Urinary bladder (tissue), 4 donors: ENCODE measurements around the gene KMT2B. TPM values are rescaled to one million over a fixed set of nuclear protein-coding genes. Genes with fewer than 3 reads are reported as not detected.
"Not testable (repeated sequence)": the region's sequence is repeated elsewhere in the genome, so short reads cannot be mapped to it uniquely, and the experiment has no call there.

ENCODE experiments used
- DNase-seq: peaks from one replicate; pipeline ENCODE4 v3.0.0-alpha.2; 2015; ENCODE audit errors: extremely low spot score
- H3K27ac ChIP-seq: one replicate; pipeline ENCODE4 v1.5.1; 2013; ENCODE audit warnings: low read depth, mild to moderate bottlenecking, moderate library complexity
- H3K36me3 ChIP-seq: one replicate; pipeline ENCODE4 v1.6.1; 2013; ENCODE audit warnings: mild to moderate bottlenecking, moderate library complexity; ENCODE audit not compliant: insufficient read depth
- H3K4me1 ChIP-seq: one replicate; pipeline ENCODE4 v1.6.1; 2013; ENCODE audit warnings: mild to moderate bottlenecking, moderate library complexity; ENCODE audit not compliant: insufficient read depth
- H3K4me3 ChIP-seq: one replicate; pipeline ENCODE4 v1.5.1; 2013; ENCODE audit warnings: low read depth, low read length
- WGBS: extraction: QIAGEN DNeasy Blood & Tissue Kit; methylation state at CpG from one replicate; pipeline ENCODE4 v1.1.7; 2013; 5-methylcytosine and 5-hydroxymethylcytosine counted together
- polyA plus RNA-seq: library from polyadenylated mRNA; stranded (reverse); fragments of 200-250 nt; gene quantifications from one replicate; pipeline ENCODE4 v1.2.3, GENCODE V29; 2013
- total RNA-seq: library from RNA; depleted of rRNA; stranded (reverse); fragments of >200 nt; gene quantifications from one replicate; pipeline ENCODE4 v1.2.3, GENCODE V29; 2014
- donor health status: healthy with polysubstance abuse.
- donor health status: healthy.

Gene KMT2B, protein sequence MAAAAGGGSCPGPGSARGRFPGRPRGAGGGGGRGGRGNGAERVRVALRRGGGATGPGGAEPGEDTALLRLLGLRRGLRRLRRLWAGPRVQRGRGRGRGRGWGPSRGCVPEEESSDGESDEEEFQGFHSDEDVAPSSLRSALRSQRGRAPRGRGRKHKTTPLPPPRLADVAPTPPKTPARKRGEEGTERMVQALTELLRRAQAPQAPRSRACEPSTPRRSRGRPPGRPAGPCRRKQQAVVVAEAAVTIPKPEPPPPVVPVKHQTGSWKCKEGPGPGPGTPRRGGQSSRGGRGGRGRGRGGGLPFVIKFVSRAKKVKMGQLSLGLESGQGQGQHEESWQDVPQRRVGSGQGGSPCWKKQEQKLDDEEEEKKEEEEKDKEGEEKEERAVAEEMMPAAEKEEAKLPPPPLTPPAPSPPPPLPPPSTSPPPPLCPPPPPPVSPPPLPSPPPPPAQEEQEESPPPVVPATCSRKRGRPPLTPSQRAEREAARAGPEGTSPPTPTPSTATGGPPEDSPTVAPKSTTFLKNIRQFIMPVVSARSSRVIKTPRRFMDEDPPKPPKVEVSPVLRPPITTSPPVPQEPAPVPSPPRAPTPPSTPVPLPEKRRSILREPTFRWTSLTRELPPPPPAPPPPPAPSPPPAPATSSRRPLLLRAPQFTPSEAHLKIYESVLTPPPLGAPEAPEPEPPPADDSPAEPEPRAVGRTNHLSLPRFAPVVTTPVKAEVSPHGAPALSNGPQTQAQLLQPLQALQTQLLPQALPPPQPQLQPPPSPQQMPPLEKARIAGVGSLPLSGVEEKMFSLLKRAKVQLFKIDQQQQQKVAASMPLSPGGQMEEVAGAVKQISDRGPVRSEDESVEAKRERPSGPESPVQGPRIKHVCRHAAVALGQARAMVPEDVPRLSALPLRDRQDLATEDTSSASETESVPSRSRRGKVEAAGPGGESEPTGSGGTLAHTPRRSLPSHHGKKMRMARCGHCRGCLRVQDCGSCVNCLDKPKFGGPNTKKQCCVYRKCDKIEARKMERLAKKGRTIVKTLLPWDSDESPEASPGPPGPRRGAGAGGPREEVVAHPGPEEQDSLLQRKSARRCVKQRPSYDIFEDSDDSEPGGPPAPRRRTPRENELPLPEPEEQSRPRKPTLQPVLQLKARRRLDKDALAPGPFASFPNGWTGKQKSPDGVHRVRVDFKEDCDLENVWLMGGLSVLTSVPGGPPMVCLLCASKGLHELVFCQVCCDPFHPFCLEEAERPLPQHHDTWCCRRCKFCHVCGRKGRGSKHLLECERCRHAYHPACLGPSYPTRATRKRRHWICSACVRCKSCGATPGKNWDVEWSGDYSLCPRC (N-terminal part only)
- 7.1 TPM for total RNA-seq
- polyA plus RNA-seq: 25.9 TPM

DNA sequence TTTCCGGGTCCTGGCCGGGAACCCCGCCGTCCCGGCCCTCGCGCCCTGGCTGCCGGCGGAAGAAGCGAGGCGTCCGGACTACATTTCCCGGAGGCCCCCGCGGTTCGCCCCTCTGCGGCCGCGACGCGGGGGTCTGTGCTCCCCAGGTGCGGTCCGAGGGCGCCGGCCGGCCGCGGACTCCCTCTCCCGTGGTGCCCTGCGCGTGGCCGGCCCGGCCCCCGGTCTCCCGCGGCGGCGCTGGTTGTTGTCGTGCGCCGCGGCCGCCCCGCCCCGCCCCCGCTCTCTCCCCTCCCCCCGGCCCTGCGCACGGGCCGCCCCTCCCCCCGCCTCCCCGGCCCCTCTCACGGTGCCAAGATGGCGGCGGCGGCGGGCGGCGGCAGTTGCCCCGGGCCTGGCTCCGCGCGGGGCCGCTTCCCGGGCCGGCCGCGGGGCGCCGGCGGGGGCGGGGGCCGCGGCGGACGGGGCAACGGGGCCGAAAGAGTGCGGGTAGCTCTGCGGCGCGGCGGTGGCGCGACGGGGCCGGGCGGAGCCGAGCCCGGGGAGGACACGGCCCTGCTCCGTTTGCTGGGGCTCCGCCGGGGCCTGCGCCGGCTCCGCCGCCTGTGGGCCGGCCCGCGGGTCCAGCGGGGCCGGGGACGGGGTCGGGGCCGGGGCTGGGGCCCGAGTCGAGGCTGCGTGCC, at the start of gene KMT2B:
Gene KMT2B, plus strand, starts transcription at position 339 of the 680 bp plus-strand sequence. Its CDS starts 16 bp downstream, at position 355.
- Histone ChIP-seq H3K36me3 (no peaks in the 10 kb centered on the region), H3K4me3 (peak within 1 kb of the TSS; percentile 94), H3K27ac (peak within 1 kb of the TSS; percentile 41), H3K4me1 (no peaks in the 10 kb centered on the region)
- under 1% methylated on average over 106 of the region's 109 CpGs for WGBS
- no peak for DNase-seq

DNA sequence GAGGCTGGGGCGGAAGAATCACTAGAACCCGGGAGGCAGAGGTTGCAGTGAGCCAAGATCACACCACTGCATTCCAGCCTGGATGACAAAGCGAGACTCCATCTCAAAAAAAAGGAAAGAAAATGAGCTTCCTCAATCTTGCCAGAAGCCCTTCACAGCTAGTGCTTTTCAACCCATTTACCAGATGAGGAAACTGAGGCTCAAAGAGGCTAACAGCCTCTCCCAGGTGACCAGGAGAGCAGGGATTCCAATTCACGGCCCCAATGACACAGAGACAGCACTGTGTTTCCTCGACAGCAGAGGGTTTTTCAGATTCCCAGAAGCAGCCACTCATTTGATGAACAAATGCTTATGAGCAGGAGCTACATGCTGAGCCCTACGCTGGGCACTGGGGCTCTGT, 48.2 kb upstream of the KMT2B start:
- 78% methylated on average over 6 of the region's 6 CpGs for WGBS
- H3K36me3 ChIP-seq: no peaks in the 10 kb centered on the region
- no peak overlapping the region for H3K27ac ChIP-seq
- no peak for DNase-seq
- H3K4me1 ChIP-seq: no peaks in the 10 kb centered on the region
- H3K4me3 ChIP-seq: no peak overlapping the region

DNA sequence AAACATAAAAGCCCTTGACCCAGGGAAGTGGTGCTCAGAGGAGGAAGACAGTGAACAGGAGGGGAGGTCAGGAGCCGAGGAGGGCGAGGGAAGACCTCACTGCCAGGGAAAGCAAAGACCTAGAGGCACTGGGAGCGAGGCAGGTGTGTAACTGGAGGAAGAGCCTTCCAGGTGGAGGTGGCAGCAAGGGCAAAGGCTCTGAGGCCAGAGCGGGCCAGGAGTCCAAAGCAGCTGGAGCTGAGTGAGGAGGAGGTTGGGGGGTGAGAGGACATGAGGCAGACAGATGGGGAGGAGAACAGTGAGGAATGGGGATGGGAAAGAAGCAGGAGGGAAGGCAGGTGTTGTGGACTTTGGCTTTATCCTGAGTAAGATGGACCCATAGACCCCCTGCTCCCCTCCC, 47.8 kb upstream of the KMT2B start:
- Histone ChIP-seq H3K27ac (no peak overlapping the region), H3K4me3 (no peak overlapping the region), H3K4me1 (no peaks in the 10 kb centered on the region), H3K36me3 (no peaks in the 10 kb centered on the region)
- WGBS: 70% methylated on average over 4 of the region's 4 CpGs
- DNase-seq: no peak

DNA sequence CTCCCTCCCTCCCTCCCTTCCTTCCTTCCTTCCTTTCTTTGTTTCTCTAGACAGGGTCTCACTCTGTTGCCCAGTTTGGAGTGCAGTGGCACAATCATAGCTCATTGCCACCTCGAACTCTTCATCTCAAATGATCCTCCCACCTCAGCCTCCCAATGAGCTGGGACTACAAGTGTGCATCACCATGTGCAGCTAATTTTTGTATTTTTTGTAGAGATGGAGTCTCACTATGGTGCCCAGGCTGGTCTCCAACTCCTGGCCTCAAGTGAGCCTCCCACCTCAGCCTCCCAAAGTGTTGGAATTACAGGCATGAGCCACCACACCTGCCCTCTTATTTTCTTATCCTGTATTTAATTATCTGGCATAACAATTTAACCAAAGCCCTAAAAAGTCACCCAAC, 47.1 kb upstream of the KMT2B start:
- Histone ChIP-seq H3K4me3 (no peak overlapping the region), H3K4me1 (no peaks in the 10 kb centered on the region), H3K36me3 (no peaks in the 10 kb centered on the region), H3K27ac (no peak overlapping the region)
- no peak for DNase-seq
- 84% methylated on average over 1 of the region's 1 CpG for WGBS

DNA sequence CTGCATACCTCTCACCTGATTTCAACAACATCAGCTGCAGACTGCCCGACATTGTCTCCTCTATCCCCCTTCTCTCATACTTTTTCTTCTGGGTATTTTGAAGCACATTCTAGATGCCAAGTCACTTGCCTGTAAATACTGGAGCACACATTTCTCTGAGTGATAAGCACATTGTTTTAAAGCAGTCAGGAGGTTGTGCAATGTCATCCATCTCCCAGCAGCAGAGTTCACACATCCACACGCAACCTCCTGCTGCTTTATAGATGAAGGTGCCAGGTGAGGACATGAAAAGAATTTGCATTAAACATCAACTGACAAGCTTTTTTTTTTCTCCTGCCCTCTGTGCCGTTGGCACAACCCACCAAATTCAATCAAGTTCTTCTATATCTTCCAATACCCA, 46.0 kb upstream of the KMT2B start:
- WGBS: 52% methylated on average over 3 of the region's 3 CpGs
- no peak overlapping the region for H3K4me3 ChIP-seq
- no peak for DNase-seq

DNA sequence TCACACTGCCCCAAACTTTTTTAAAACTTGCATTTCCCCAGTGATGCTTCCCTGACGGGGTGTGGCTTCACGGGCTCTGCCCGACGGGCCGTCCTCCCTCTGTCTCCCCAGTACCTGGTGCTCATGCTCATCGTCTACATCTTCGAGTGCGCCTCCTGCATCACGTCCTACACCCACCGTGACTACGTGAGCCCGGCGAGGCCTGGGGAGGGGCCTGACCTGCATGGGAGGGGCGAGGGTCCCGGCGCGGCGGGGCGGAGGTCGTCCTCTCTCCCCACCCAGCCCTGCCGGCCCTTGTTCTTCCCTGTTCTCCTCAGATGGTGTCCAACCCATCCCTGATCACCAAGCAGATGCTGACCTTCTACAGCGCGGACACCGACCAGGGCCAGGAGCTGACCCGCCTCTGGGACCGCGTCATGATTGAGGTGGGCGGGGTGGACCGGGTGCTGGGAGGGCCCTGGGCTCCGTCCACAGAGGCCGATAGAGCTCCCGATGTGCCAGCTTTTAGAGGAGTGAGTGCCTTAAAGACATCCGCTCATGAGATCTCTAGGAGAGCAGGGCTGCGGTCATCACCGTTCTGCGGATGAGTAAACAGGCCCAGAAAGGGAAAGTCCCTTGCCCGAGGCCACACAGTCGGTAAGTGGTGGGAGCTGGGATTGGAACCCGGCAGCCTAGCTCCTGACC, 44.5 kb upstream of the KMT2B start:
- Histone ChIP-seq H3K36me3 (no peaks in the 10 kb centered on the region), H3K4me1 (no peaks in the 10 kb centered on the region), H3K4me3 (peak overlapping the region; percentile 12), H3K27ac (no peak overlapping the region)
- DNase-seq: no peak
- WGBS: 11% methylated on average over 39 of the region's 39 CpGs

More for the DNA sequence above, 46.0 kb upstream of the KMT2B start:
- Histone ChIP-seq H3K27ac (no peak overlapping the region), H3K4me1 (no peaks in the 10 kb centered on the region), H3K36me3 (no peaks in the 10 kb centered on the region)

DNA sequence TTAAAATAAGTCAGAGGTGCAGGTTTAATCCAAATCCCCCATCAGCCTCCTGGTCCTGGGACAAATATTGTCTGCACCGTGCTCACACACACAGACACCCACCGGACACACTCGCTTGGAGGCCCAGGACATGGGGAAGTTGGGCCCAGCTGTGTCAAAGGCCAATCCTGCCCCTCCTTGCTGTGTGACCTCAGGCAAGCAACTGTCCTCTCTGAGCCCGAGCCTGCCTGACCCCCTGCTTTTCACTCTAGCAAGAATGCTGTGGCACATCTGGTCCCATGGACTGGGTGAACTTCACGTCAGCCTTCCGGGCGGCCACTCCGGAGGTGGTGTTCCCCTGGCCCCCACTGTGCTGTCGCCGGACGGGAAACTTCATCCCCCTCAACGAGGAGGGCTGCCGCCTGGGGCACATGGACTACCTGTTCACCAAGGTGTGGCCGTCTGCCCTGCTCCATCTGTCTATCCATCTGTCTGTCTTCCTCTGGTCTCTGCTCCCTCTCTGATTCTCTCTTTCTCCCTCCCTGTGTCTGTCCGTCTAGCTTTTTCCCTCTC, 42.1 kb upstream of the KMT2B start:
- H3K27ac ChIP-seq: no peak overlapping the region
- WGBS: 75% methylated on average over 15 of the region's 15 CpGs
- H3K36me3 ChIP-seq: no peaks in the 10 kb centered on the region
- DNase-seq: no peak
- H3K4me3 ChIP-seq: no peak overlapping the region
- no peaks in the 10 kb centered on the region for H3K4me1 ChIP-seq

DNA sequence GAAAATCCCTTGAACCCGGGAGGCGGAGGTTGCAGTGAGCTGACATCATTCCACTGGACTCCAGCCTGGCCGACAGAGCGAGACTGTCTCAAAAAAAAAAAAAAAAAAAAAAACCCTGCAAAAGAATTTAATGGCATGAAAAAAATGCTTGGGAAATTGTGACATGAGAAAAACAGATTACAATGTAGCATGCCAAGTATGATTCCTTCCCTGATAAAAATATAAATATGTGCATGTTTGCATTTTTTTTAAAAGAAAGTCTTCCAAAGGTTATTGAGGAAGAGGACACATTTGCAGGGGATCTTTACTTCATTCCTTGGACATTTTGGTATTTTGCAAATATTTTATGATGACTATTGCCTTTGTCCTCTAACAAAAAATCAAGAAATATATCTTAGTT, 28.0 kb upstream of the KMT2B start:
- no peak for DNase-seq
- Histone ChIP-seq H3K4me3 (no peak overlapping the region), H3K4me1 (no peaks in the 10 kb centered on the region), H3K27ac (no peak overlapping the region), H3K36me3 (no peaks in the 10 kb centered on the region)
- 32% methylated on average over 4 of the region's 4 CpGs for WGBS

DNA sequence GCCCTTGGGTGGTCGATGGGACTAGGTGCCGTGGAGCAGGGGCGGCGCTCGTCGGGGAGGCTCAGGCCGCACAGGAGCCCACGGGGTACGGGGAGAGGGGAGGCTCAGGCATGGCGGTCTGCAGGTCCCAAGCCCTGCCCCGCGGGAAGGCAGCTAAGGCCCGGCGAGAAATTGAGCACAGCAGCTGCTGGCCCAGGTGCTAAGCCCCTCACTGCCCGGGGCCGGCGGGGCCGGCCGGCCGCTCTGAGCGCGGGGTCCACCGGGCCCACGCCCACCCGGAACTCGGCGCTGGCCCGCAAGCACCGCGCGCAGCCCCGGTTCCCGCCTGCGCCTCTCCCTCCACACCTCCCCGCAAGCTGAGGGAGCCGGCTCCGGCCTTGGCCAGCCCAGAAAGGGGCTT, 26.7 kb upstream of the KMT2B start:
- not testable (repeated sequence) for H3K4me3 ChIP-seq, H3K27ac ChIP-seq, H3K36me3 ChIP-seq, H3K4me1 ChIP-seq, DNase-seq
- 94% methylated on average over 37 of the region's 37 CpGs for WGBS

DNA sequence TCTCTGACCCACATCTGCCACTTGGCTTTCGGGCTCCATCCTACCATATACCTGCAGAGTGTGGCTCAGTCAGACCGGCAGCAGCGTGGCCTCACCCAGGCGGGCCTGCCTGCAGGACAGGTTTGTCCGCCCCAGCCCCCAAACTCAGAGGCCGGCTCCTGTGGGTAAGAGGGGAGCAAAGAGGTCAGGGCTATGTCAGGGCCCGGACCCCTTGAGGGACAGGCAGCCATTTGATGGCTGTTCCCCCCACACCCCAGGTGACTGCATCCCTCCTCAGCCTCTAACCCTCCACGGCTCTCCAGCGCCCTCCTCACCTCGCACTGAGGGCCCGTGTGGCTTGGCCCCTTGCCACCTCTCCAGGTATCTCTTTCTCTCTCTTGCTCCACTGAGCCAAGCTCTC, 25.8 kb upstream of the KMT2B start:
- WGBS: 78% methylated on average over 11 of the region's 11 CpGs
- no peaks in the 10 kb centered on the region for H3K36me3 ChIP-seq

DNA sequence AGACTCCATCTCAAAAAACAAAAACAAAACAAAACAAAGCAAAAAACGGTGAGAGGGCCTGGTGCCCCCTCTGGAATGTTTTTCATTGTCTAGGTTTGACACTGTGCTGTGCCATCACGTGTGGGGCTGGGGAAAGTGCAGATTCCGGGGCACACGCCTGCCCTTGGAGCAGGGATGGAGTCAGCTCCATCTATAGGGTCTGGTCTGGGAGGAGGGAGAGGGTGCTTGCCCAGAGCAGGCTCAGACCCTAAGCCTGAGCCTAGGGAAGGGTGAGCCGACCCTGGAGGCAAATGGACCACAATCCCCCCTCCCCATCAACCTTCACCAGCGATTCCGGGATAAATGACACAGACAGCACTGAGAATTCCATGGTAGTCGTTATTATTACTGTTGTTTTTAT, 24.4 kb upstream of the KMT2B start:
- Histone ChIP-seq H3K27ac (no peak overlapping the region), H3K4me3 (no peak overlapping the region), H3K36me3 (no peaks in the 10 kb centered on the region), H3K4me1 (no peaks in the 10 kb centered on the region)
- 17% methylated on average over 8 of the region's 8 CpGs for WGBS
- no peak for DNase-seq

More for the DNA sequence above, 25.8 kb upstream of the KMT2B start:
- no peak for DNase-seq
- Histone ChIP-seq H3K4me1 (no peaks in the 10 kb centered on the region), H3K27ac (no peak overlapping the region), H3K4me3 (no peak overlapping the region)

DNA sequence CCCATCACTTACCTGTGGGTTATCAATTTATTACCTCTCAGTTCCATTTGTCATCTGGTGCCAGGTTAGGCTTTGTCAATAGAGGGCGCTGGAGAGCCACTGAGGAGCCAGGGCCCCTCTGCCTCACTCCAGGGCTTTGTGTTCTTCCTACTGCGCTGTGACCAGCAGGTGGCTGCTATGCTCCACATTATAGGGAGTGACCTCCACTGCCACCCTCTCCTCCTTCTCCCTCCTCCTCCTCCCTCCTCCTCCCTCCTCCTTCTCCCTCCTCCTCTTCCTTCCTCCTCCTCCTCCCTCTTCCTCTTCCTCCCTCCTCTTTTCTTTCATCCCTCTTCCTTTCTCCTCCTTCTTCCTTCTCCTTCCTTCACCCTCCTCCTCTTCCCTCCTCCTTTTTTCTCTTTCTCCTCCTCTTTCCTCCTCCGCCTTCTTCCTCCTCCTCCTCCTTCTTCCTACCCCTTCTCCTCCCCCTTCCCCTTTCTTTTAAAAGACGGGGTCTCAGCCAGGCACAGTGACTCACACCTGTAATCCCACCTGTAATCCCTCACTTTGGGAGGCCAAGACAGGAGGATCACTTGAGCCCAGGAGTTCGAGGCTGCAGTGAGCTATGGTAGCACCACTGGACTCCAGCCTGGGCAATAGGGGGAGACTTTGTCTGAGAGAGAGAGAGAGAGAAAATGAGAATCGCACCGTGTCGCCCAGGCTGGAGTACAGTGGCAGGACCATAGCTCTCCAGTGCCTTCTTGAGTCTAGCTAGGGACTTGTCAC, 23.8 kb upstream of the KMT2B start:
- Histone ChIP-seq H3K36me3 (no peaks in the 10 kb centered on the region), H3K4me1 (no peaks in the 10 kb centered on the region), H3K27ac (no peak overlapping the region), H3K4me3 (no peak overlapping the region)
- WGBS: 37% methylated on average over 8 of the region's 8 CpGs
- DNase-seq: peak; percentile 40
